ENCODE measurements around the gene PWWP2B.

PWWP2B gene

GRCh38 chr10:132364594-132364970 lies 32.4 kb upstream of the PWWP2B start:
- no peak overlapping the region for H3K4me3 ChIP-seq
- no peaks in the 10 kb centered on the region for H3K9me3 ChIP-seq
- peaks cover 24 to 60% (median 25%) of the 10 kb centered on the region in 3 donors for H3K36me3 ChIP-seq
- no peaks in the 10 kb centered on the region for H3K4me1 ChIP-seq
- TF ChIP-seq CTCF (IDR thresholded peaks at IDR 0.05) = no peak
- intact Hi-C loops (cut with DNase I; ENCODE audit: low total_unique reads) = no loop called here
- no peaks in the 10 kb centered on the region for H3K27me3 ChIP-seq
- DNase-seq = peak in 1 of 2 donors; percentile 33
- H3K27ac ChIP-seq = no peak overlapping the region

GRCh38 chr10:132365102-132365501 lies 31.9 kb upstream of the PWWP2B start:
- H3K4me1 ChIP-seq = no peaks in the 10 kb centered on the region
- no peaks in the 10 kb centered on the region for H3K27me3 ChIP-seq
- TF ChIP-seq CTCF (IDR thresholded peaks at IDR 0.05) = no peak
- H3K9me3 ChIP-seq = no peaks in the 10 kb centered on the region
- no peak overlapping the region for H3K4me3 ChIP-seq
- intact Hi-C loops (cut with DNase I; ENCODE audit: low total_unique reads) = no loop called here
- H3K27ac ChIP-seq = no peak overlapping the region
- DNase-seq = peak in 1 of 2 donors; percentile 29
- peaks cover 24 to 60% (median 25%) of the 10 kb centered on the region in 3 donors for H3K36me3 ChIP-seq

GRCh38 chr10:132366006-132366405 lies 31.0 kb upstream of the PWWP2B start:
- TF ChIP-seq CTCF (IDR thresholded peaks at IDR 0.05) = no peak
- H3K36me3 ChIP-seq = peaks cover 24 to 60% (median 25%) of the 10 kb centered on the region in 3 donors
- H3K27me3 ChIP-seq = no peaks in the 10 kb centered on the region
- intact Hi-C loops (cut with DNase I; ENCODE audit: low total_unique reads) = no loop called here
- H3K9me3 ChIP-seq = no peaks in the 10 kb centered on the region
- DNase-seq = peak in 1 of 2 donors; percentile 57
- no peak overlapping the region for H3K27ac ChIP-seq
- no peak overlapping the region for H3K4me3 ChIP-seq
- H3K4me1 ChIP-seq = no peaks in the 10 kb centered on the region

GRCh38 chr10:132366499-132366898 lies 30.5 kb upstream of the PWWP2B start:
- H3K36me3 ChIP-seq = peaks cover 24 to 56% (median 25%) of the 10 kb centered on the region in 3 donors
- H3K27me3 ChIP-seq = no peaks in the 10 kb centered on the region
- H3K9me3 ChIP-seq = no peaks in the 10 kb centered on the region
- no peaks in the 10 kb centered on the region for H3K4me1 ChIP-seq
- TF ChIP-seq CTCF (IDR thresholded peaks at IDR 0.05) = no peak
- intact Hi-C loops (cut with DNase I; ENCODE audit: low total_unique reads) = no loop called here
- no peak overlapping the region for H3K27ac ChIP-seq
- DNase-seq = peak in 1 of 2 donors; percentile 50
- H3K4me3 ChIP-seq = no peak overlapping the region

GRCh38 chr10:132368391-132368790 lies 28.6 kb upstream of the PWWP2B start:
- H3K4me3 ChIP-seq = no peak overlapping the region
- H3K36me3 ChIP-seq = peaks cover 24 to 39% (median 25%) of the 10 kb centered on the region in 3 donors
- H3K27ac ChIP-seq = no peak overlapping the region
- DNase-seq = no peak
- intact Hi-C loops (cut with DNase I; ENCODE audit: low total_unique reads) = no loop called here
- no peaks in the 10 kb centered on the region for H3K27me3 ChIP-seq
- no peaks in the 10 kb centered on the region for H3K4me1 ChIP-seq
- no peak for TF ChIP-seq CTCF (IDR thresholded peaks at IDR 0.05)
- no peaks in the 10 kb centered on the region for H3K9me3 ChIP-seq
